Stimulated activated CD4-positive, alpha-beta T cell treated with anti-CD3 and anti-CD28 coated beads, Interleukin-4, amount 100 ng/mL, for 1 hour (primary cell): Measurements from ENCODE around the gene MYRIP.

Experiments
- DNase-seq: peaks from one replicate; pipeline ENCODE4 v3.0.0-alpha.2; 2020

The MYRIP gene

GRCh38 chr3:39910135-39910534 is 100.7 kb downstream of the MYRIP start:
- no peak for DNase-seq

GRCh38 chr3:39910826-39911464 is 101.5 kb downstream of the MYRIP start:
- no peak for DNase-seq

GRCh38 chr3:39911465-39912309 is 102.3 kb downstream of the MYRIP start:
- no peak for DNase-seq

GRCh38 chr3:39915027-39915426 is 105.6 kb downstream of the MYRIP start:
- DNase-seq: no peak

- no peak for DNase-seq
These were observed 107.8 kb downstream of the MYRIP start for GRCh38 chr3:39917065-39917773.

GRCh38 chr3:39919281-39919680 is 109.9 kb downstream of the MYRIP start:
- DNase-seq: no peak

- DNase-seq: no peak
These were observed 110.9 kb downstream of the MYRIP start for GRCh38 chr3:39920271-39920670.

- no peak for DNase-seq
These were observed 118.1 kb downstream of the MYRIP start for GRCh38 chr3:39927479-39927878.

GRCh38 chr3:39933986-39934693 is 124.7 kb downstream of the MYRIP start:
- DNase-seq: no peak

GRCh38 chr3:39934696-39935095 is 125.3 kb downstream of the MYRIP start:
- no peak for DNase-seq

GRCh38 chr3:39935261-39935660 is 125.9 kb downstream of the MYRIP start:
- no peak for DNase-seq

GRCh38 chr3:39936848-39937247 is 127.4 kb downstream of the MYRIP start:
- DNase-seq: no peak

- no peak for DNase-seq
These were observed 127.9 kb downstream of the MYRIP start for GRCh38 chr3:39937315-39937714.

GRCh38 chr3:39937874-39938273 is 128.5 kb downstream of the MYRIP start:
- no peak for DNase-seq

GRCh38 chr3:39941931-39942330 is 132.5 kb downstream of the MYRIP start:
- no peak for DNase-seq

- no peak for DNase-seq
These were observed 151.2 kb downstream of the MYRIP start for GRCh38 chr3:39960515-39961191.

GRCh38 chr3:39961230-39961629 is 151.8 kb downstream of the MYRIP start:
- DNase-seq: no peak

GRCh38 chr3:39962581-39962980 is 153.2 kb downstream of the MYRIP start:
- DNase-seq: no peak

GRCh38 chr3:39965461-39965860 is 156.1 kb downstream of the MYRIP start:
- no peak for DNase-seq

GRCh38 chr3:39965997-39966396 is 156.6 kb downstream of the MYRIP start:
- no peak for DNase-seq

GRCh38 chr3:39970982-39971381 is 161.6 kb downstream of the MYRIP start:
- no peak for DNase-seq

- no peak for DNase-seq
These were observed 162.2 kb downstream of the MYRIP start for GRCh38 chr3:39971559-39972031.
